Gastrocnemius medialis (tissue), 4 donors: Measurements from ENCODE around the gene NUB1. TPM values are rescaled to one million over a fixed set of nuclear protein-coding genes. Genes with fewer than 3 reads are reported as not detected.

ENCODE experiments used
- ATAC-seq, 2 donors: fragments of 150-250 bp; one replicate each; pipeline ENCODE4 v1.9.1; 2016
- DNase-seq, 2 donors: peaks; one replicate each; pipeline ENCODE4 v3.0.0-alpha.2; 2019
- H3K27ac ChIP-seq, 4 donors: fragments of 200-600 bp; sonication (generic); 1 replicate in 1 of 4; 2 replicates in 3 of 4; pipeline ENCODE4 v1.5.1; 2016 to 2018; ENCODE audit warnings: mild to moderate bottlenecking in 2 of 4, moderate library complexity in 1 of 4
- H3K27me3 ChIP-seq, 3 donors: fragments of 200-600 bp; sonication (generic) in 2 of 3; 1 replicate in 1 of 3; 2 replicates in 2 of 3; pipeline versions ENCODE4 v1.5.1 to v1.6.0; 2016 to 2019; ENCODE audit warnings: mild to moderate bottlenecking in 1 of 3, moderate library complexity in 1 of 3
- H3K36me3 ChIP-seq, 2 donors: fragments of 200-600 bp; sonication (generic) in 1 of 2; one replicate each; pipeline ENCODE4 v1.5.1; 2017 to 2018
- H3K4me1 ChIP-seq, 2 donors: fragments of 200-600 bp; sonication (generic) in 1 of 2; one replicate each; pipeline ENCODE4 v1.5.1; 2016 to 2017; ENCODE audit warnings: mild to moderate bottlenecking in 2 of 2
- H3K4me3 ChIP-seq, 4 donors: fragments of 200-600 bp; sonication (generic) in 3 of 4; 1 replicate in 1 of 4; 2 replicates in 3 of 4; pipeline ENCODE4 v1.5.1; 2016 to 2019; ENCODE audit warnings: mild to moderate bottlenecking in 2 of 4
- H3K9me3 ChIP-seq, 3 donors: fragments of 200-600 bp; sonication (generic) in 2 of 3; 1 replicate in 1 of 3; 2 replicates in 2 of 3; pipeline ENCODE4 v1.5.1; 2016 to 2019
- POLR2A ChIP-seq, 2 donors: fragments of 450-650 bp; IDR thresholded peaks; one replicate each; pipeline ENCODE4 v1.6.1; 2017; ENCODE audit warnings: antibody characterized with exemption in 2 of 2, mild to moderate bottlenecking in 2 of 2, moderate library complexity in 2 of 2
- in situ Hi-C, 4 donors: fragments of 200-750 bp; cut with MboI; loops; one replicate each; pipeline versions ENCODE4 v1.15.0 to v1.8.0; 2017; ENCODE audit warnings: low sequenced_read_pairs in 4 of 4
- intact Hi-C: fragments of 100-400 bp; cut with DNase I; formaldehyde crosslinking; loops from one replicate; pipeline ENCODE4 v1.15.1; 2023; ENCODE audit warnings: low total_unique reads
- total RNA-seq, 4 donors: library from RNA; depleted of rRNA; stranded (reverse); fragments of >200 nt; gene quantifications; one replicate each; pipeline versions ENCODE4 v1.1.0 to v1.2.3, GENCODE V29; 2016
- TF ChIP-seq, protein P1 (sequence below), 5 experiments: fragments of 450-650 bp in 3 of 5; fragments of 200-600 bp in 2 of 5; sonication (generic) in 2 of 5; IDR thresholded peaks in 4 of 5; conservative IDR thresholded peaks in 1 of 5; 1 replicate in 4 of 5; 2 replicates in 1 of 5; pipeline ENCODE4 v1.5.1; 2016 to 2019; ENCODE audit warnings: antibody characterized with exemption in 5 of 5, mild to moderate bottlenecking in 3 of 5, moderate library complexity in 3 of 5

The NUB1 gene
- total RNA-seq, 4 donors from 2014 or later, result 45.3 to 59.0 (median 49.7) TPM

GRCh38 chr7:151410405-151411390, 69.1 kb downstream of the NUB1 start:
- Histone ChIP-seq H3K27me3 (peaks cover 42 to 50% (median 42%) of the 10 kb centered on the region in 3 donors), H3K27ac (no peak overlapping the region), H3K36me3 (no peaks in the 10 kb centered on the region), H3K4me1 (peaks cover 4 to 9% of the 10 kb centered on the region in 2 donors), H3K4me3 (peak overlapping the region; percentile 45 to 51 (median 49)), H3K9me3 (no peaks in the 10 kb centered on the region)
- ATAC-seq (no peak), DNase-seq (no peak)
- in situ Hi-C loops, result no loop called here
- TF ChIP-seq, protein P1, sequence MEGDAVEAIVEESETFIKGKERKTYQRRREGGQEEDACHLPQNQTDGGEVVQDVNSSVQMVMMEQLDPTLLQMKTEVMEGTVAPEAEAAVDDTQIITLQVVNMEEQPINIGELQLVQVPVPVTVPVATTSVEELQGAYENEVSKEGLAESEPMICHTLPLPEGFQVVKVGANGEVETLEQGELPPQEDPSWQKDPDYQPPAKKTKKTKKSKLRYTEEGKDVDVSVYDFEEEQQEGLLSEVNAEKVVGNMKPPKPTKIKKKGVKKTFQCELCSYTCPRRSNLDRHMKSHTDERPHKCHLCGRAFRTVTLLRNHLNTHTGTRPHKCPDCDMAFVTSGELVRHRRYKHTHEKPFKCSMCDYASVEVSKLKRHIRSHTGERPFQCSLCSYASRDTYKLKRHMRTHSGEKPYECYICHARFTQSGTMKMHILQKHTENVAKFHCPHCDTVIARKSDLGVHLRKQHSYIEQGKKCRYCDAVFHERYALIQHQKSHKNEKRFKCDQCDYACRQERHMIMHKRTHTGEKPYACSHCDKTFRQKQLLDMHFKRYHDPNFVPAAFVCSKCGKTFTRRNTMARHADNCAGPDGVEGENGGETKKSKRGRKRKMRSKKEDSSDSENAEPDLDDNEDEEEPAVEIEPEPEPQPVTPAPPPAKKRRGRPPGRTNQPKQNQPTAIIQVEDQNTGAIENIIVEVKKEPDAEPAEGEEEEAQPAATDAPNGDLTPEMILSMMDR (IDR thresholded peaks at IDR 0.05 in 4 of 5, conservative IDR thresholded peaks at IDR 0.05 in 1 of 5), result no peak
- TF ChIP-seq POLR2A (IDR thresholded peaks at IDR 0.05), result no peak
- intact Hi-C loops, result no loop called here

- intact Hi-C loops (no loop called here), in situ Hi-C loops (no loop called here)
- no peaks in the 10 kb centered on the region for H3K9me3 ChIP-seq
- TF ChIP-seq, protein P1 (IDR thresholded peaks at IDR 0.05 in 4 of 5, conservative IDR thresholded peaks at IDR 0.05 in 1 of 5), result no peak
- TF ChIP-seq POLR2A (IDR thresholded peaks at IDR 0.05), result no peak
- no peaks in the 10 kb centered on the region for H3K36me3 ChIP-seq
- ATAC-seq, result no peak
- H3K4me1 ChIP-seq, result peaks cover 4 to 9% of the 10 kb centered on the region in 2 donors
- no peak for DNase-seq
- peaks cover 42 to 51% (median 42%) of the 10 kb centered on the region in 3 donors for H3K27me3 ChIP-seq
- no peak overlapping the region for H3K27ac ChIP-seq
- no peak overlapping the region for H3K4me3 ChIP-seq
These were observed 69.9 kb downstream of the NUB1 start for GRCh38 chr7:151411551-151411950.

DNA sequence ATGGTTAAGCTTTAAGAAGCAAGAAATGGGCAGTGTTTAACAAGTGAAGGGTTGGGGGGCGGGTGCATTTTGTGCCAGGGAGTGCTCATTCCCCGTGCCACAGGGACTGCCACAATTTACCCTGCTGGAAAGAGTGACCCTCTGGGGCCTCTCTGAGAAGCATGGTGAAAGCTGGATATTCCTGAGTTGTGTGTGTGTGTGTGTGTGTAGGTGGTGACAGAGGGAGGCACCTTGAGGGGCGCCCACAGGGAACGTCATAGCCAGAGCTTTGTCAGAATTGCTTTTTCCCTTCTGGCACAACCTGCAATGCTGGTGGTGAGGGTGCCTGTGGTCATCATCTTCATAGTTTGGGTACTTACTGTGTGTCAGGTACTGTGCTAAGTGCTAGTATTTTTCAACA, 70.7 kb downstream of the NUB1 start:
- ATAC-seq (no peak), DNase-seq (no peak)
- peaks cover 4 to 9% of the 10 kb centered on the region in 2 donors for H3K4me1 ChIP-seq
- no peaks in the 10 kb centered on the region for H3K36me3 ChIP-seq
- H3K4me3 ChIP-seq, result no peak overlapping the region
- no peak overlapping the region for H3K27ac ChIP-seq
- in situ Hi-C loops (no loop called here), intact Hi-C loops (no loop called here)
- H3K9me3 ChIP-seq, result no peaks in the 10 kb centered on the region
- H3K27me3 ChIP-seq, result peaks cover 42 to 51% (median 42%) of the 10 kb centered on the region in 3 donors
- TF ChIP-seq, protein P1 (IDR thresholded peaks at IDR 0.05 in 4 of 5, conservative IDR thresholded peaks at IDR 0.05 in 1 of 5), result no peak
- no peak for TF ChIP-seq POLR2A (IDR thresholded peaks at IDR 0.05)

- peaks cover 4 to 9% of the 10 kb centered on the region in 2 donors for H3K4me1 ChIP-seq
- peaks cover 41 to 46% (median 41%) of the 10 kb centered on the region in 3 donors for H3K27me3 ChIP-seq
- H3K4me3 ChIP-seq, result no peak overlapping the region
- DNase-seq, result no peak
- TF ChIP-seq, protein P1 (IDR thresholded peaks at IDR 0.05 in 4 of 5, conservative IDR thresholded peaks at IDR 0.05 in 1 of 5), result no peak
- TF ChIP-seq POLR2A (IDR thresholded peaks at IDR 0.05), result no peak
- H3K36me3 ChIP-seq, result no peaks in the 10 kb centered on the region
- intact Hi-C loops, result no loop called here
- in situ Hi-C loops, result no loop called here
- H3K9me3 ChIP-seq, result no peaks in the 10 kb centered on the region
- no peak overlapping the region for H3K27ac ChIP-seq
- ATAC-seq, result no peak
These were observed 71.6 kb downstream of the NUB1 start for GRCh38 chr7:151413241-151413640.
